A673 (cell line): ENCODE results near the gene STARD13. TPM values are rescaled to one million over a fixed set of nuclear protein-coding genes. Genes with fewer than 3 reads are reported as not detected.

ENCODE experiments used
- BruUV-seq: library from RNA; stranded (reverse); fragments of 400-500 nt; replicated peaks from 2 replicates; lab custom pipeline; 2021; lab: Mats Ljungman, UMichigan
- CTCF ChIA-PET: fragments of 300-600 bp; sonication (Branson Sonifier 250); formaldehyde crosslinking; loops from one replicate; lab custom pipeline; 2022; ENCODE audit warnings: antibody characterized with exemption; lab: Charles Lee
- POLR2A ChIA-PET: fragments of 300-600 bp; sonication (Branson Sonifier 250); formaldehyde crosslinking; loops from one replicate; lab custom pipeline; 2022; ENCODE audit warnings: antibody characterized with exemption; ENCODE audit not compliant: low non-redundant PET; lab: Charles Lee
- DNase-seq: peaks from one replicate; pipeline ENCODE4 v3.0.0-alpha.2; 2015; ENCODE audit warnings: low spot score
- H3K27ac ChIP-seq: fragments of 200-600 bp; sonication (generic); 2 replicates; pipeline ENCODE4 v1.5.1; 2016; ENCODE audit warnings: mixed run types, low read depth, mild to moderate bottlenecking, mixed read lengths, antibody characterized with exemption, low read length; ENCODE audit not compliant: poor library complexity, severe bottlenecking
- H3K27me3 ChIP-seq: fragments of 200-600 bp; sonication (generic); replicated peaks from 2 replicates; pipeline ENCODE4 v1.6.1; 2017; ENCODE audit warnings: mixed run types, low read depth, mild to moderate bottlenecking, mixed read lengths, antibody characterized with exemption, low read length; ENCODE audit not compliant: insufficient read depth, poor library complexity
- H3K36me3 ChIP-seq: fragments of 200-600 bp; sonication (generic); 2 replicates; pipeline ENCODE4 v1.6.1; 2016; ENCODE audit warnings: mixed run types, mild to moderate bottlenecking, mixed read lengths, antibody characterized with exemption, low read length; ENCODE audit not compliant: insufficient read depth, poor library complexity, severe bottlenecking
- H3K4me1 ChIP-seq: fragments of 200-600 bp; sonication (generic); 2 replicates; pipeline ENCODE4 v1.6.1; 2017; ENCODE audit warnings: mixed run types, mild to moderate bottlenecking, mixed read lengths, antibody characterized with exemption, low read length; ENCODE audit not compliant: insufficient read depth, poor library complexity, severe bottlenecking
- H3K4me3 ChIP-seq: fragments of 200-600 bp; sonication (generic); 2 replicates; pipeline ENCODE4 v1.5.1; 2016; ENCODE audit warnings: low read depth, mixed run types, mild to moderate bottlenecking, mixed read lengths, low read length; ENCODE audit not compliant: poor library complexity, severe bottlenecking
- H3K9me3 ChIP-seq: fragments of 200-600 bp; sonication (generic); 2 replicates; pipeline ENCODE4 v1.6.1; 2016; ENCODE audit warnings: mixed run types, low read depth, mild to moderate bottlenecking, mixed read lengths, antibody characterized with exemption, low read length; ENCODE audit not compliant: poor library complexity, severe bottlenecking
- CTCF ChIP-seq: fragments of 300-800, 200-600 bp; sonication (generic); conservative IDR thresholded peaks from 2 replicates; pipeline ENCODE4 v1.5.1; 2017; ENCODE audit warnings: low read depth, mild to moderate bottlenecking, antibody characterized with exemption, low read length, moderate library complexity, mixed read lengths
- EZH2 ChIP-seq: fragments of 200-600 bp; sonication (generic); IDR thresholded peaks from 2 replicates; pipeline ENCODE4 v1.6.1; 2017; ENCODE audit warnings: borderline replicate concordance, low read depth, mild to moderate bottlenecking, mixed read lengths, antibody characterized with exemption, low read length; ENCODE audit not compliant: poor library complexity, severe bottlenecking
- intact Hi-C: fragments of 100-400 bp; cut with micrococcal nuclease; formaldehyde crosslinking; loops from one replicate; pipeline ENCODE4 v1.10.0; 2022; ENCODE audit not compliant: unreplicated experiment
- total RNA-seq: library from RNA; stranded (reverse); gene quantifications from 2 replicates; pipeline ENCODE4 v1.2.3, GENCODE V29; 2021

Gene STARD13
- total RNA-seq, 1 experiment from 2014 or later: 45.7 TPM

DNA sequence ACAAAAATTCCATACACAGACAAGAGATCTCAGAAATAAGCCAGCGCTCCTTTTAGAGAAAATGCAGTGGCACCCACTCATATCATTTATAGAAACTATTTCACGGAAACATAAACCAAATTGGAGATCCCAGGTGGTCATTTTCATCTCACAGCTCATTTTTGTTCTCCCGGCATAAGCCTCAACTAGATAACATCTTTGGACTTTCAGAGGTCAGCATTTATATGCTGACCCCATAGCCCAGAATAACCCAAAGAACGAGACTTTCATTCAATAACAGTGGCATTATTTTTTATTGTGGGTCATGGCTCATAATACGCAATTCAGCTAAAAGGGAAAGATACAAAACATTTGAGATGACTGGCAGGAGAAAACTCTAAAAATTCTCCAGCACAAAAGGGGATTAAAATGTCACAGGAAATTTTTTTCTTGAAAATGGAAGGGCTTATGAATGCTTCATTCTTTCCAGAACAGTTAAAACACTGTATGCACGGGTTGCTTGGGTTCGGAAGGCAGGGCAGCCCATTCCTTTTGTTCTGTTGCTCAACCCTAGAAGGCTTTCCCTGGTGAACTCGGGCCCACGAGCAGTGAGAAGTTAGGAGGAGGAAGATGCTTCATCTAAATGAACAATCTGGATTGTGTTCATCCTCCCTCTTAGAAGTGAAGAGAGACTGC, 24.0 kb downstream of the STARD13 start:
- no peaks in the 10 kb centered on the region for H3K36me3 ChIP-seq
- peak overlapping the region; percentile 73 for H3K27ac ChIP-seq
- no peaks in the 10 kb centered on the region for H3K27me3 ChIP-seq
- peaks cover 90% of the 10 kb centered on the region for H3K4me1 ChIP-seq
- intact Hi-C loops: no loop called here
- no peaks in the 10 kb centered on the region for H3K9me3 ChIP-seq
- no TSS peak for BruUV-seq
- H3K4me3 ChIP-seq: no peak overlapping the region
- ChIA-PET CTCF (no interaction called here), POLR2A (interaction anchor here (0.5 kb wide), 1 partner anchor 511 kb away, joined by 7 read pairs; no protein-coding TSS in a partner anchor)
- no peak for TF ChIP-seq EZH2
- TF ChIP-seq CTCF: no peak
- no peak for DNase-seq

DNA sequence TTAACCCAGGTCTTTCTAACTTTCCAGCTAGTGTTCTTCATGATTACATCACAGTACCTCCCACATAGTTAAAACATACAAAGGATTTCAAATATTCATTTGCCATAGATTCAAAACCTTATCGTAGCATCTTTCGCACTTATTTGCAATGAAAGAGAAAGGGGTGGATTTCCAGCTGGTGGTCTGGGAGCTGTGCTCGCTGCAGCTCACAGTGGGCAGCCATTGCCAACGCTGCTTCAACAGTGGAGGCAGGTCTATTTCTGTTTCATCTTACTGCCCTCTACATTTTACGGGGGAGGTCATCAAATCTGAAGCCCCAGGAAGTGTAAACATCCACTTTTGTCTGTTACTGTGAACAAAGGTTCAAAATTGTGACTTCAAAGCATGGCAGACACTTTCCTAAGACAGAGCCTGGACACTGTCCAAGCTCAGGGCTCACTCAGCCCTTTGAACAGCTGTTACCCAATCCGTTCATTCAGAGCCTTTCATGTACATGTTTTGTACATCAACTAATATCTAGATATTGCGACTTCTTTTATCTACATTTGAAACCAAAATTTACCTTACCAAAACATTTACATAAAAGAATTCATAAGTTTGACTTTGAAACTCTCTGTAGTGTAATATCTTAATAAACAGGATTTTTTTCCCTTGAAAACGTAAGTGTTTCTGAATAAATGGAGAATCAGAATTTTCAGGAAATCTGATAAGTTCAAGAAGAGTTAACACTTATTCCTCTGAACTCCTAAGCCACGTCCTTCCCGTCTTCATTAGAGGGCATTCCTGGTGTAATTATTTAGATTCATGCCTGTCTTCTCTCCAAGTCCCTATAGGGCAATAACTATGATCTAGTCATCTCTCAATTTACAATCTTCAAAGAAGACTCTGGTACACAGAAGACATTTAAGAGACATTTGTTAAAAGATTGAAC, 25.1 kb downstream of the STARD13 start:
- intact Hi-C loops: no loop called here
- CTCF ChIA-PET: no interaction called here

GRCh38 chr13:33259296-33259695, 26.3 kb downstream of the STARD13 start:
- intact Hi-C loops: no loop called here
- no peak for TF ChIP-seq CTCF
- no peak for TF ChIP-seq EZH2
- Histone ChIP-seq H3K27ac (peak overlapping the region; percentile 73), H3K4me1 (peaks cover 68% of the 10 kb centered on the region), H3K9me3 (no peaks in the 10 kb centered on the region), H3K27me3 (no peaks in the 10 kb centered on the region), H3K36me3 (no peaks in the 10 kb centered on the region), H3K4me3 (no peak overlapping the region)
- CTCF ChIA-PET: no interaction called here
- no TSS peak for BruUV-seq
- POLR2A ChIA-PET: no interaction called here
- no peak for DNase-seq

More for the DNA sequence above, 25.1 kb downstream of the STARD13 start:
- TF ChIP-seq CTCF (no peak), EZH2 (no peak)
- no peak overlapping the region for H3K4me3 ChIP-seq
- peaks cover 79% of the 10 kb centered on the region for H3K4me1 ChIP-seq
- H3K36me3 ChIP-seq: no peaks in the 10 kb centered on the region
- POLR2A ChIA-PET: interaction anchor here (0.7 kb wide), 1 partner anchor 25 kb away, joined by 3 read pairs; the partner anchor contains the start of gene STARD13
- DNase-seq: peak; percentile 58
- H3K27ac ChIP-seq: peak overlapping the region; percentile 73
- H3K27me3 ChIP-seq: no peaks in the 10 kb centered on the region
- H3K9me3 ChIP-seq: no peaks in the 10 kb centered on the region
- BruUV-seq: no TSS peak
